ENCODE data around the gene PPP1R18. TPM values are rescaled to one million over a fixed set of nuclear protein-coding genes. Genes with fewer than 3 reads are reported as not detected.
A peak's percentile ranks its signal among the peaks of the same experiment; 100 is the strongest.

The PPP1R18 gene
- total RNA-seq, 1 donor from 2014 or later, result 78.5 TPM

DNA sequence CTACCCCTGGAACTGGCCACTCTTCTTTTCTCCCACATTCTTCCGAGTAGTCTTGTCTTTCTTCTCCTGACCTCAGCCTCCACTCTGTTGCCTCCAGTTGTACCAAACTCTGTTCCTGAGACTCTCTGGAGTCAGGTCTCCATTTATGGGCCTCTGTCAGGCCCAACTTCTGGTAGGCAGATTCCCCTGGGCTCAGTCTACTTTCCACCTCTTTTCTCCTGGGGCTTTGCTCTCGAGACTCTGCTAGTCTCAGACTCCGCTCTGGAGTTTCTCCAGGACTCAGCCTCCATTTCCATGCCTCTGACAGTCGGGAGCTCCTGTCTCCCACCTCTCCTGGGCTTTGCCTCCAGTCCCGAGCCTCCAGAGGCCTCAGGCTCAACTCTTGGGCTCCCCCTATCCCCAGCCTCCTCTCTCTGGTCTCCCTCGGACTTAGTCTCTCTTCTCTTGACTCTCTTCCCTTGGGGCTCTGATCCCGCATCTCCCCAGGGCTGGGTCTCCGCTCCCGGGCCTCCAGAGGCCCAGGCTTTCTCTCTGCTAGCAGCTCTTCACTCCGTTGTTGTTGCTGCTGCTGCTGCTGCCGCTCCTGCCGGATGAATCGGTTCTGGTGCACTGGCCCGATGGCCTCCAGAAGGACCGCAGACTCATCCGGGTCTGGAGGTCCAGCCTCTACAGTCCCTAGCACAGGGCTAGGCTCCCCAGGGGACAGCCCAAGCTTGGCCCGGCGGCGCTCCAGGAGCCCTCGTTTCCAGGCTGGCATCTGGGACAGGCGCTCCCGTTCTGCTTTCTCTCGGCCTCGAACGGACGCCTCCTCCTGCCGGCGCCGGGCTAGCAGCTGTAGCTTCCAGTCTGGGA lies 1.1 kb downstream of the PPP1R18 start:
- ATAC-seq (no peak), DNase-seq (no peak)
- H3K4me3 ChIP-seq, result peak overlapping the region; percentile 81
- H3K27ac ChIP-seq, result peak overlapping the region; percentile 89
- TF ChIP-seq, protein P1, sequence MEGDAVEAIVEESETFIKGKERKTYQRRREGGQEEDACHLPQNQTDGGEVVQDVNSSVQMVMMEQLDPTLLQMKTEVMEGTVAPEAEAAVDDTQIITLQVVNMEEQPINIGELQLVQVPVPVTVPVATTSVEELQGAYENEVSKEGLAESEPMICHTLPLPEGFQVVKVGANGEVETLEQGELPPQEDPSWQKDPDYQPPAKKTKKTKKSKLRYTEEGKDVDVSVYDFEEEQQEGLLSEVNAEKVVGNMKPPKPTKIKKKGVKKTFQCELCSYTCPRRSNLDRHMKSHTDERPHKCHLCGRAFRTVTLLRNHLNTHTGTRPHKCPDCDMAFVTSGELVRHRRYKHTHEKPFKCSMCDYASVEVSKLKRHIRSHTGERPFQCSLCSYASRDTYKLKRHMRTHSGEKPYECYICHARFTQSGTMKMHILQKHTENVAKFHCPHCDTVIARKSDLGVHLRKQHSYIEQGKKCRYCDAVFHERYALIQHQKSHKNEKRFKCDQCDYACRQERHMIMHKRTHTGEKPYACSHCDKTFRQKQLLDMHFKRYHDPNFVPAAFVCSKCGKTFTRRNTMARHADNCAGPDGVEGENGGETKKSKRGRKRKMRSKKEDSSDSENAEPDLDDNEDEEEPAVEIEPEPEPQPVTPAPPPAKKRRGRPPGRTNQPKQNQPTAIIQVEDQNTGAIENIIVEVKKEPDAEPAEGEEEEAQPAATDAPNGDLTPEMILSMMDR (IDR thresholded peaks at IDR 0.05), result no peak
- peaks cover 62% of the 10 kb centered on the region for H3K4me1 ChIP-seq
- intact Hi-C loops (cut with DNase I), result no loop called here
- H3K9me3 ChIP-seq, result no peaks in the 10 kb centered on the region
- H3K27me3 ChIP-seq (ENCODE audit: low read depth), result no peaks in the 10 kb centered on the region
- peaks cover 5% of the 10 kb centered on the region for H3K36me3 ChIP-seq

DNA sequence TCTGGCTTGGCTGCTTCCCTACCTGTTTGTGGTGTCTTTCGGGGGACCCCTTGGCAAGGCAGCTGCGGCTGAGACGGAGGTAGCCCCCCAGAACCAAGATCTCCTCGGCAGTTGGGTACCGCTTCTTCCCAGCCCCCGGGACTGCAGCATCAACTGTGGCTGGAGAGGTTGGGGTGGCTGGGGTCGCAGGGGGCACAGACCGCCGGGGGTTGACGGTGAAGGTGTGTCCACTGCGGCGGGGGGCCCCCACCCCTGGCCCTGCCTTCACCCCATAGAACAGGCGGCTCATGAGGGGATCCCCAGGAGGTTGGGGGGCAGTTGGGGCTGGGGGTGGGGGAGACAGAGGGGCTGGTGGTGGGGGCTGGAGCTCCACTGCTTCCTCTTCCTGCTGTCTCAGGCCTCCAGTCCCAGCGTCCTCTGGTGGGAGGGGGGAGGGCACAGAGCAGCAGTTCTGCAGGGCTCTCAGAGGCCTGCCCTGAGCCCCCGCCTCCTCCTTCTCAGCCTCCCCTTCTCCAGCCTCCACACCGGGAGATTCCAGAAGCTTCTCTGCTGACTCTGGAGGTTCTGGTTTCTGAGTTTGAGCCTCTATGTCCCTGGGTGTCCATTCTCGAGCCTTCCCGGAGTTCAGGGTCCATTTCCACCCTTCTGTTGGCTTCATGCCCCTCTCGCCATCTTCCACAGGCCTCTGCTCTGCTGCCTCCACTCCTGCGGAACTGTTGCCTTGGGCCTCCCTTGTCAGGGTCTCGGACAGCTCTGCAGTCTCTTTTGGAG lies 1.9 kb downstream of the PPP1R18 start:
- H3K36me3 ChIP-seq, result peaks cover 13% of the 10 kb centered on the region
- H3K4me1 ChIP-seq, result peaks cover 62% of the 10 kb centered on the region
- ATAC-seq, result no peak
- TF ChIP-seq, protein P1 (IDR thresholded peaks at IDR 0.05), result no peak
- H3K27me3 ChIP-seq (ENCODE audit: low read depth), result no peaks in the 10 kb centered on the region
- peak overlapping the region; percentile 89 for H3K27ac ChIP-seq
- no peaks in the 10 kb centered on the region for H3K9me3 ChIP-seq
- DNase-seq, result peak; percentile 80
- peak overlapping the region; percentile 81 for H3K4me3 ChIP-seq
- intact Hi-C loops (cut with DNase I), result no loop called here

DNA sequence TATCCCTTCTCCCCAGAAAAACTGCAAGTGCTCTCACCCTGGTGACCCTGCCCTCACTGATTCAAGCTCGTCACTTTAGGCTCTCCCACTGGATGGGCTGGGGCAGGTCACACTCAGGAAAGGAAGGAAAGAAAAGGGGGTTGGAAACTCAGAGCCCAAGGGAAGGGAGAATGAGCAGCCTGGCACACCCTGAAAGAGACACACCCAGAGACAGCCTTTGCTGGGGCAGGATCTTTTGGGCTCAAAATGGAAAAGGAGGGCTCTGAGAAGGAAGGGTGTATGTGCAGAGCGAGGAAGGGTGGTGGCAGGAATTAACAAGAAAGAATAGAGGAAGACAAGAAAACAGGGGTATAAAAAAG lies 2.5 kb downstream of the PPP1R18 start:
- TF ChIP-seq, protein P1 (IDR thresholded peaks at IDR 0.05), result no peak
- no peaks in the 10 kb centered on the region for H3K9me3 ChIP-seq
- H3K27ac ChIP-seq, result peak overlapping the region; percentile 89
- ATAC-seq (no peak), DNase-seq (no peak)
- intact Hi-C loops (cut with DNase I), result no loop called here
- peaks cover 62% of the 10 kb centered on the region for H3K4me1 ChIP-seq
- H3K4me3 ChIP-seq, result peak overlapping the region; percentile 81
- H3K27me3 ChIP-seq (ENCODE audit: low read depth), result no peaks in the 10 kb centered on the region
- peaks cover 18% of the 10 kb centered on the region for H3K36me3 ChIP-seq

DNA sequence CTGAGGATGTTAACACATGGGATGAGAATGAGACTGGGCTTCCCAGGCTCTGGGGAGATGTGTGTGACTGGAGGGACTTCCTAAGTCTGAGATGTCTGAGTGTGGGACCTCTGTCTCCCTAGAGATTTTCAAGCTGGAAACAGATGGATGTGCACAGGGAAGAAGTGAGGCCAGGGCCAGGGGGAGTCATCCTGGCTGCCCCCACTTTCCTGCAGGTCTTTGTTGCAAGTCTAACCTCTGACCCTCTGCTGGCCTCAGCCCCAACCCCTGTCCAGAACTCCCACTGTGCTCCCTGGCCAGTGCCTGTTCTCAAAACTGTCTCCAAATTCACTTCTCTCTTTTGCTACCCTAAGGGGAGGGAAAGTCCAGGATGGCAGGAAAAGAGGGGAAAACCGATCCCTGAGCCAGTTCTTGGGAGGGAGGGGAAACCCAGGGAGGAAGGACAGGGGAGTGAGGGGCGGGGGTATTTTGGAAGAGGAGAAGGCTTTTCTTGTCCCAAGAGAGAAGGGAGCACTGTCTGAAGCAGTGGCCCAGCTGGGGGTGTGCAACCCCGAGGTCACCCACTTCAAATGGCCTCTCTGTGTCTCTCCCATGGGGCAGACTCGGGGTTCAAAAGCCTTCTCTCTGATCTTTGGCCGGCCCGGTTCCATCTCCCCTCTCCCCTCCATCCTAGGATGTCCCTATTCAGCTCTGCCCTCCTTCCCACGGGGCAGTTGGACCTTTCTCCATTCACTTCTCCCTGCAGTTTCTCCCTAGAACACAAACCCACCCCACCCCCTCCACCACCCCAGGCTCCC lies 3.1 kb downstream of the PPP1R18 start:
- Histone ChIP-seq H3K4me1 (peaks cover 61% of the 10 kb centered on the region), H3K9me3 (no peaks in the 10 kb centered on the region), H3K4me3 (peak overlapping the region; percentile 81), H3K36me3 (peaks cover 24% of the 10 kb centered on the region), H3K27ac (peak overlapping the region; percentile 89), H3K27me3 (ENCODE audit: low read depth) (no peaks in the 10 kb centered on the region)
- no peak for DNase-seq
- no peak for ATAC-seq
- TF ChIP-seq, protein P1 (IDR thresholded peaks at IDR 0.05), result no peak
- intact Hi-C loops (cut with DNase I), result no loop called here

Measured in lower lobe of right lung (tissue), 2 donors.